Colonic mucosa (tissue), 4 donors: ENCODE results near the gene CELF1. TPM values are rescaled to one million over a fixed set of nuclear protein-coding genes. Genes with fewer than 3 reads are reported as not detected.

Source experiments
- DNase-seq: peaks from one replicate; pipeline ENCODE4 v3.0.0-alpha.2; 2020
- H3K27ac ChIP-seq: fragments of 200-600 bp; one replicate; pipeline ENCODE4 v1.8.0; 2021
- H3K27me3 ChIP-seq: fragments of 200-600 bp; one replicate; pipeline ENCODE4 v1.8.0; 2021
- H3K36me3 ChIP-seq: fragments of 200-600 bp; one replicate; pipeline ENCODE4 v1.8.0; 2021
- H3K4me1 ChIP-seq: fragments of 200-600 bp; one replicate; pipeline ENCODE4 v1.8.0; 2021; ENCODE audit warnings: mild to moderate bottlenecking
- H3K4me3 ChIP-seq: fragments of 200-600 bp; one replicate; pipeline ENCODE4 v1.8.0; 2021
- H3K9ac ChIP-seq, 2 donors: one replicate each; pipeline ENCODE4 v1.7.0; 2013; ENCODE audit warnings: control low read depth in 2 of 2, low read depth in 2 of 2, low read length in 2 of 2
- H3K9me3 ChIP-seq: fragments of 200-600 bp; one replicate; pipeline ENCODE4 v1.8.0; 2021
- CTCF ChIP-seq: fragments of 200-600 bp; IDR thresholded peaks from one replicate; pipeline ENCODE4 v1.8.0; 2022; ENCODE audit warnings: antibody characterized with exemption, mild to moderate bottlenecking
- intact Hi-C: fragments of 100-400 bp; cut with DNase I; formaldehyde crosslinking; loops from one replicate; pipeline ENCODE4 v1.14.1; 2022
- total RNA-seq, 2 donors: library from RNA; stranded (reverse); fragmentation: NEBNext Ultra II Directional in 1 of 2; extraction: Animal tissue kit (Norgen Biotek cat#: 25700) in 1 of 2; gene quantifications; one replicate each; pipeline ENCODE4 v1.2.1, GENCODE V29; 2021
- donor health status: healthy.
- donor health status: DM: no; HTN: no; CAD: no.
- donor health status: DM: no; HTN: no; CAD: no.

Gene CELF1
- total RNA-seq, 2 donors from 2014 or later = 76.1 to 96.8 TPM

- H3K9me3 ChIP-seq = no peaks in the 10 kb centered on the region
- H3K27me3 ChIP-seq = no peaks in the 10 kb centered on the region
- H3K4me3 ChIP-seq = no peak overlapping the region
- no peak overlapping the region for H3K9ac ChIP-seq
- H3K27ac ChIP-seq = no peak overlapping the region
- no peaks in the 10 kb centered on the region for H3K4me1 ChIP-seq
- intact Hi-C loops = no loop called here
- peaks cover 19% of the 10 kb centered on the region for H3K36me3 ChIP-seq
- DNase-seq = no peak
- TF ChIP-seq CTCF = no peak
Observed at GRCh38 chr11:47583844-47584243, 30.9 kb upstream of the CELF1 start.

DNA sequence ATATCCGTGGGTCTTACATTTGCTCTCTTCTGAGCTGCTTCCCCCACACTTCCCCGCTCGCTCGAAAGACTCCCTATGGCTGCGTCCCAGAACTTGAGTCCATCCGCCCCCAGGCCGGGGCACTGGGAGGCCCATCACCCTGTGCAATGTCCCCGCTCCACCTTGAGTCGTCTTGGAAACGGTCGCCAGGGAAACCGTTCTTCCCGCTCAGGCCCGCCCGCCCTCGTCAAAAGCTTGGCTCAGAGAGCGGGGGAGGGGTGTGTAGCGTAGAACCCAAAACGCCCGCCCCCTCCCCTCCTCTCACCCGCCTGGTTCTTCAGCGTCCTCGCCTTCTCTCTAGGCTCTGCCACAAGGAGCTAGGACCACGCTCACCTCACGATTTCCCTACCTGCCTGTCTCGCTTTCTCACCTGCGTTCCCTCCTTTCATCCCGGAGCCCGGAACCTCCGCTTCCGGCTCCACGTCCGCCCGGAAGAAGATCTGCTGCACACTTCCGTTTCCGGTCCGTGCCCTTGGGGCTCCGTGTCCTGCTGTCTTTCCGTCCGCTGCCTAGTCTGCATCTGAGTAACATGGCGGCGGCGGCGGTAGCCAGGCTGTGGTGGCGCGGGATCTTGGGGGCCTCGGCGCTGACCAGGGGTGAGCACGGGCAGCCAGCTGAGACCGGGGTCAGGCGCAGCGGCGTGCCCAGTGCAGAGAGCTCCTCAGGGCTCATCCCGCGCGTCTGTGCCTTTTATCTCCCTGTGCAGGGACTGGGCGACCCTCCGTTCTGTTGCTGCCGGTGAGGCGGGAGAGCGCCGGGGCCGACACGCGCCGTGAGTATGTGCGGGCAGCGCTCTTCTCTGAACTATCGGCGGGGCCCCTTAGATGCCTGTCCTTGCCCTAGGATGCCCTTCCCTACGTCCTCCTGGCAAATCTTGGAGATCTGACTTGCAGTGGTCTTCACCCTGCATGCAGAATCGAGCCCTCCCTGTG lies 25.9 kb upstream of the CELF1 start, which contains the start of the genes KBTBD4 and NDUFS3:
Gene KBTBD4 (minus strand): TSS at position 447 of the 971 bp plus-strand sequence. CDS start 19 bp downstream, at position 428.
Gene NDUFS3 (plus strand): TSS at position 551 of the 971 bp plus-strand sequence. CDS start 18 bp downstream, at position 569.
- peak within 1 kb of the TSS; percentile 96 to 98 for H3K9ac ChIP-seq
- TF ChIP-seq CTCF = no peak
- DNase-seq = peak; percentile 94
- no peaks in the 10 kb centered on the region for H3K27me3 ChIP-seq
- H3K4me1 ChIP-seq = peaks cover 11% of the 10 kb centered on the region
- peak within 1 kb of the TSS; percentile 77 for H3K27ac ChIP-seq
- intact Hi-C loops = no loop called here
- H3K9me3 ChIP-seq = no peaks in the 10 kb centered on the region
- H3K4me3 ChIP-seq = peak within 1 kb of the TSS; percentile 93
- H3K36me3 ChIP-seq = peaks cover 13% of the 10 kb centered on the region

- Histone ChIP-seq H3K27ac (no peak overlapping the region), H3K4me3 (no peak overlapping the region), H3K9me3 (no peaks in the 10 kb centered on the region), H3K4me1 (peaks cover 11% of the 10 kb centered on the region), H3K9ac (peak overlapping the region in 1 of 2 donors; percentile 98), H3K36me3 (peaks cover 20% of the 10 kb centered on the region), H3K27me3 (no peaks in the 10 kb centered on the region)
- no peak for TF ChIP-seq CTCF
- no peak for DNase-seq
- intact Hi-C loops = no loop called here
Observed at GRCh38 chr11:47577460-47578041, 24.6 kb upstream of the CELF1 start.

DNA sequence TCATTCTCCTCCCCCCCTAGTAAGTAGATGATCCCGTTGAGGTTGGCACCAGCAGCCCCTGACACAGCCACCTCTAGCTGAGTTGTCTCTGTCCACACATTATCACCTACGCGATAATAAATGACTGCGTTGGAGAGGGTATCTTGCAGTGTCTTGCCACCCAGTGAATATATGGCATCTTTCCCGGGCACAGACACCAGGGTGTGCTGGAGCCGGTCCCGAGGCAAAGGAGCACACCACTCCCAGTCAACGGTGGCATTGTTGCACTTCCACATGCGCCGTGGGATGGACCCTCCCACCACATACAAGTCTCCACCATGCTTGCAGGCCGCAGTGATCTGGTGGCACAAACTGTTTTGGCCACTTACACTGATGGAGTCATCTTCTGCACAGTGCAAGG lies 20.4 kb upstream of the CELF1 start:
- no peak overlapping the region for H3K9ac ChIP-seq
- no peak for DNase-seq
- H3K4me3 ChIP-seq = no peak overlapping the region
- no peaks in the 10 kb centered on the region for H3K9me3 ChIP-seq
- peaks cover 9% of the 10 kb centered on the region for H3K36me3 ChIP-seq
- intact Hi-C loops = no loop called here
- H3K27me3 ChIP-seq = no peaks in the 10 kb centered on the region
- TF ChIP-seq CTCF = no peak
- H3K4me1 ChIP-seq = peaks cover 10% of the 10 kb centered on the region
- no peak overlapping the region for H3K27ac ChIP-seq

DNA sequence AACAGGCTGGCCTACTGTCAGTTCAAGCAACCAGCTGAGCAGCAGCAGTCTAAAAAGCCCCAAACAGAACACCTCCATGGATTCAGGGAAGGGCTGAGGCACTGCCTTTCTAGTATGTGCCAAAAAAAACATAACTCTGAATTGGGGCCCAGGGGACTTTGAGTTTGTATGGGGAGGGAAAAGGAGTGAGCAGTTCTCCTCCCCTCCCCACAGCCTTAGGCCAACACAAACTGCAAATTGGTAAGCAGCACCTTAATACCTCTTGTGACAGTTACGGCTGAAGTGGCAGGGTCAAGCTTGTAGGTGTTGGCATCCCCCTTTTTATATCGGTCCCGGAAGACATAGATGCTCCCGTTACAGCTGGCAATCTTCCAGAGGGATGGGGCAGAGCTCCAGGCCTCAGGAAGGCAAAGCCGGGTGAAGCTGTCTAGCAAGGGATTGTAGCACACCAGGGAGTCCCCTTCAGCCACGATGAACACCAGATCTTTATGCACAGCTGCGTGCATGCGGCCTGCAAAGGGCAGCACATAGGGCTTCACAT lies 19.9 kb upstream of the CELF1 start:
- Histone ChIP-seq H3K9ac (no peak overlapping the region), H3K4me1 (peaks cover 4% of the 10 kb centered on the region), H3K4me3 (no peak overlapping the region), H3K27me3 (no peaks in the 10 kb centered on the region), H3K9me3 (no peaks in the 10 kb centered on the region), H3K27ac (no peak overlapping the region), H3K36me3 (peaks cover 9% of the 10 kb centered on the region)
- no peak for TF ChIP-seq CTCF
- intact Hi-C loops = no loop called here
- DNase-seq = no peak
